Cardiac muscle cell (in vitro differentiated cells and primary cell): ENCODE results near the gene HAGHL. TPM values are rescaled to one million over a fixed set of nuclear protein-coding genes. Genes with fewer than 3 reads are reported as not detected.

Experiments used
- DNase-seq, 2 donors: peaks; one replicate each; pipeline versions ENCODE4 v3.0.0 to v3.0.0-alpha.2; 2010 to 2017; ENCODE audit warnings: low read depth in 1 of 2, low spot score in 1 of 2
- H3K27ac ChIP-seq: fragments of 200-600 bp; sonication (generic); 2 replicates; pipeline ENCODE4 v1.5.1; 2016
- H3K27me3 ChIP-seq: fragments of 200-600 bp; sonication (generic); 2 replicates; pipeline ENCODE4 v1.6.0; 2016; ENCODE audit warnings: control low read depth
- H3K36me3 ChIP-seq: fragments of 200-600 bp; sonication (generic); 2 replicates; pipeline ENCODE4 v1.5.1; 2016; ENCODE audit warnings: control low read depth
- H3K4me1 ChIP-seq: fragments of 200-600 bp; sonication (generic); 2 replicates; pipeline ENCODE4 v1.8.1; 2017; ENCODE audit warnings: low read depth, mild to moderate bottlenecking, mixed run types
- H3K4me3 ChIP-seq: fragments of 200-600 bp; sonication (generic); 2 replicates; pipeline ENCODE4 v1.5.1; 2016; ENCODE audit warnings: mild to moderate bottlenecking
- H3K9me3 ChIP-seq: fragments of 200-600 bp; sonication (generic); 2 replicates; pipeline ENCODE4 v1.5.1; 2017; ENCODE audit warnings: low read depth, mild to moderate bottlenecking, control low read depth
- polyA plus RNA-seq: library from polyadenylated mRNA; unstranded; fragments of >200 nt; fragmentation: Nextera tagmentation; extraction: Ambion mirVana; gene quantifications from 2 replicates; pipeline ENCODE4 v1.2.1, GENCODE V29; 2016
- total RNA-seq: library from RNA; depleted of rRNA; stranded (reverse); fragments of >200 nt; gene quantifications from 2 replicates; pipeline ENCODE4 v1.2.3, GENCODE V29; 2016
- TF ChIP-seq, protein P1 (sequence below): IDR thresholded peaks from 2 replicates; pipeline ENCODE4 v1.5.1; 2012; ENCODE audit warnings: low read depth, mild to moderate bottlenecking, low read length

The HAGHL gene
- total and polyA plus RNA-seq, 2 experiments from 2014 or later: 27.7 to 47.5 TPM

DNA sequence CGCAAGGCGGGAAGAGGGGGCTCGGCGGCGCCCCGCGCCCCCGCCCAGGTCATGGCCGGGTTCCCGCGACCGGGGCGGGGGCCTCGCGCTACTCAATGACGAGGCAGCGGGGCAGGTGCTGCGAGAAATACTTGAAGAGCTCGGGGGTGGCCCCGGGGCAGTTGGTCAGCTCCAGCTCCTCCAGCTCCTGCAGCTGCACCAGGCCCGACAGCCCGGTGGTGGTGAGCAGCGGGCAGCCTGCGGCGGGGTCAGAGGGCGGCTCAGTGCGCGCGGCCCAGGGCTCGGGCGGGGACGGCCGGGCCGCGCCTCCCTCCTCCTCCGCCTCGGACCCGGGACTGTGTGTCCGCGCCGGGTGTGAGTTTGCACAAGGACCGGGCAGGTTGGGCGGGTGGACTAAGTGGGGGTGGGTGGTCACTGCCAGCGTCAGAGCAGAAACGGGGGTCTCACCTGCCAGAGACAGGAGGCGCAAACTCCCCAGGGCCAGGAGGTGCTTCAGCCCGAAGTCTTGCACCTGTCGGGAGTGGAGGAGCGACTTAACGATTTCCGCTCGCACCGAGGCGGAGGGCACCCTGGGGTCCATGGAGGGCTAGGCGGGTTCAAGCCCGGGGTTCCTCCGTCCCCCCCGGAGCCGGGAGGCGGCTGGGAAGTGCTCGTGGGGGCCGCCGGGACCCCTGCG, 32.6 kb upstream of the HAGHL start:
- Histone ChIP-seq H3K36me3 (no peaks in the 10 kb centered on the region), H3K4me1 (peaks cover 7% of the 10 kb centered on the region), H3K4me3 (no peak overlapping the region), H3K27me3 (peaks cover 84% of the 10 kb centered on the region), H3K27ac (no peak overlapping the region), H3K9me3 (no peaks in the 10 kb centered on the region)
- TF ChIP-seq, protein P1, sequence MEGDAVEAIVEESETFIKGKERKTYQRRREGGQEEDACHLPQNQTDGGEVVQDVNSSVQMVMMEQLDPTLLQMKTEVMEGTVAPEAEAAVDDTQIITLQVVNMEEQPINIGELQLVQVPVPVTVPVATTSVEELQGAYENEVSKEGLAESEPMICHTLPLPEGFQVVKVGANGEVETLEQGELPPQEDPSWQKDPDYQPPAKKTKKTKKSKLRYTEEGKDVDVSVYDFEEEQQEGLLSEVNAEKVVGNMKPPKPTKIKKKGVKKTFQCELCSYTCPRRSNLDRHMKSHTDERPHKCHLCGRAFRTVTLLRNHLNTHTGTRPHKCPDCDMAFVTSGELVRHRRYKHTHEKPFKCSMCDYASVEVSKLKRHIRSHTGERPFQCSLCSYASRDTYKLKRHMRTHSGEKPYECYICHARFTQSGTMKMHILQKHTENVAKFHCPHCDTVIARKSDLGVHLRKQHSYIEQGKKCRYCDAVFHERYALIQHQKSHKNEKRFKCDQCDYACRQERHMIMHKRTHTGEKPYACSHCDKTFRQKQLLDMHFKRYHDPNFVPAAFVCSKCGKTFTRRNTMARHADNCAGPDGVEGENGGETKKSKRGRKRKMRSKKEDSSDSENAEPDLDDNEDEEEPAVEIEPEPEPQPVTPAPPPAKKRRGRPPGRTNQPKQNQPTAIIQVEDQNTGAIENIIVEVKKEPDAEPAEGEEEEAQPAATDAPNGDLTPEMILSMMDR: no peak
- peak in 1 of 2 donors; percentile 29 for DNase-seq

DNA sequence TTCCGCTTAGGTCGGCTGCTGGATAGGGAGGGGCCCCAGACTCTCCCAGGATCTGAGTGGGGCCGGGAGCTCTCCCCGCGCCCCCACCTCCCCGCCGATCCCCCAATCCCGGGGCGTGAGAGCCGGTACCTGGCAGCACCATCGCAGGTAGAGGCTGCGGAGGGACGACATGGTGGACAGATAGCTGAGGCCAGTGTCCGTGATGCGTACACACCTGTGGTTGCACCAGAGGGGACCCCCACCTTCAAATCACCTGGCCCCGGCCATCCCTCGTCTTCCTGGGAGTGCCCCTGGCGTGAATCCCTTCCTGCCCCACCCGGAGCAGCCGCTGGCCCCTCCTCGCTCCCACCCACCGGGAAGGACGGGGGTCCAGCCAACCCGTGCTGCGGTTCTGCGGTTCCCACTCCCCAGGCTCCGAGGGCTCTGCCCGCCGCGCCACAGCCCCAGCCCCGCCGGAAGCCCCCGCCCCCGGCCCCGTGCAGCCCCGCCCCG, 32.0 kb upstream of the HAGHL start:
- DNase-seq: no peak
- H3K4me1 ChIP-seq: peaks cover 3% of the 10 kb centered on the region
- TF ChIP-seq, protein P1: no peak
- peaks cover 90% of the 10 kb centered on the region for H3K27me3 ChIP-seq
- H3K27ac ChIP-seq: no peak overlapping the region
- no peaks in the 10 kb centered on the region for H3K36me3 ChIP-seq
- H3K9me3 ChIP-seq: no peaks in the 10 kb centered on the region
- H3K4me3 ChIP-seq: no peak overlapping the region

DNA sequence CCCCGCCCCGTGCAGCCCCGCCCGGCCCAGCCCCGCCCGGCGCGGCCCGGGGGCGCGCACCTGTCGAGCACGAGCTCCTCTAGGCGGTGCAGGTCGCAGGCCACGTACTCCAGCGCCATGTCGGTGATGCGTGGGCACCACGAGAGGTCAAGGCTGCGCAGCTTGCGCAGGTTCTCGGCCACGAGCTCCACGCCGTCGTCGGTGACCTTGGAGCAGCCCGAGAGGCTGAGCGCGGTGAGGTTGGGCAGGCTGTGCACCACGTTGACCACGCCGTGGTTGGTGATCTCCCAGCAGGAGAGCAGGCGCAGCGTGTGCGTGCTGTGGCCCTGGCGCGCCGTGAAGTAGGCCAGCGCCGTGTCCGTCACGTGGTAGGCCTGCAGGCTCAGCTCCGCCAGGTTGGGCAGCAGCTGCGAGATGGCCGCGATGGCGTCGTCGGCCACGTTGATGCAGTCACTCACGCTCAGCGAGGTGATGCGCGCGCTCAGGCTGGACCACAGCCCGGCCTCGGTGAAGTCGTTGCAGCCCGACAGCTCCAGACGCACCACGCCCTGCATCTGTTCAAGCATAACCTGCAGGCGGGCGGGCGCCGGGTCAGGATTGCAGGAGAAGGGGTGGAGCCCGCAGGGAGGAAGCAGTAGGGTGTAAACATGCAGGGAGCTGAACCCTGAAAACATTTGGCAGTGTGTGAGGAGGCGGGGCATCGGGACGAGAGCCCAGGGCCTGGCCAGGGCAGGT, 31.4 kb upstream of the HAGHL start:
- H3K4me3 ChIP-seq: peak overlapping the region; percentile 12
- peaks cover 3% of the 10 kb centered on the region for H3K4me1 ChIP-seq
- peak in 1 of 2 donors; percentile 28 for DNase-seq
- peaks cover 96% of the 10 kb centered on the region for H3K27me3 ChIP-seq
- TF ChIP-seq, protein P1: no peak
- no peaks in the 10 kb centered on the region for H3K9me3 ChIP-seq
- H3K27ac ChIP-seq: no peak overlapping the region
- H3K36me3 ChIP-seq: no peaks in the 10 kb centered on the region

DNA sequence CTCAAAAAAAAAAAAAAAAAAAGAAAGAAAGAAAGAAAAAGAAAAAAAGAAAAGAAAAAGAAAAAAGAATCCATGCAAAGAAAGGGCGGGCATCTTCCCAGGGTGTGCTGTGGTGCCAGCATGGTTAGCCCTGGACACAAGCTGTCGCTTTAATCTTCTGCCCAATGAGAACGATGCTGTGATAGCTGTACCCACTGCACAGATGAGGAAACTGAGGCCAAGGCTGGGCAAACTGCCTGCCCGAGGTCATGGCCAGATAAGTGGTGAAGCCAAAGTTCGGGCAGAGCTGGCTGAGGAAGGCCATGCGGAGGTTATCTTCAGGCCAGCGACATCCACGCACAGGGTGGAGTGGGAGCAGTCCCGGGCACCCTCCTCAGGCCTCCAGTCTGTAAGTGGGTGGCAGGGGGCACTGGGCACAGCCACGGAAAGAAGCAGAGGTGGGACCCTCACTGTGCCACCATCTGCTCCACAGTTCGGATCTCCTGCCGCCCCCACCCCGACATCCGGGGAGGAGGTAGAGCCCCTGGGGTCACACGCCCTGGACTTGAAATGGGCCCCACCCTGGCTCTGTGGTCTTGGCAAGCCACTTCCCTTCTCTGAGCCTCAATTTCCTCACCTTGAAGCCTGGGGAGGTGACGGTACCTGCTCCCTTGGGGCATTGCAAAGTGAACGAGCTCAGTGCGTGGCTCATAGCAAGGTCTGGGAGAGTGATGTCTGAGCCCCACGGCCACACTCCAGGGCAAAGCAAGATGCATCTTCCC, 27.8 kb upstream of the HAGHL start:
- Histone ChIP-seq H3K27ac (no peak overlapping the region), H3K27me3 (peaks cover 100% of the 10 kb centered on the region), H3K4me1 (peaks cover 3% of the 10 kb centered on the region), H3K36me3 (no peaks in the 10 kb centered on the region), H3K4me3 (no peak overlapping the region), H3K9me3 (no peaks in the 10 kb centered on the region)
- no peak for DNase-seq
- TF ChIP-seq, protein P1: no peak
